HCT116 (cell line): ENCODE results near the gene SOX18.

Experiments
- CEBPB ChIP-seq: IDR thresholded peaks from 2 replicates; pipeline ENCODE4 v1.6.1; 2012; ENCODE audit warnings: low read depth
- EGR1 ChIP-seq: IDR thresholded peaks from 2 replicates; pipeline ENCODE4 v1.6.1; 2012; ENCODE audit warnings: low read depth
- EZH2 ChIP-seq: fragments of 200-600 bp; sonication (generic); IDR thresholded peaks from 2 replicates; pipeline ENCODE4 v1.6.1; 2017; ENCODE audit warnings: antibody characterized with exemption, mixed run types
- EZH2phosphoT487 ChIP-seq: fragments of 200-600 bp; IDR thresholded peaks from 2 replicates; pipeline ENCODE4 v1.6.1; 2018; ENCODE audit warnings: antibody characterized with exemption, borderline replicate concordance
- POLR2A ChIP-seq: IDR thresholded peaks from 2 replicates; pipeline ENCODE4 v1.7.0; 2011; ENCODE audit warnings: borderline replicate concordance; ENCODE audit not compliant: insufficient read depth, insufficient read length; ENCODE audit errors: extremely low read depth
- POLR2AphosphoS5 ChIP-seq: IDR thresholded peaks from 2 replicates; pipeline ENCODE4 v1.6.1; 2011; ENCODE audit warnings: mild to moderate bottlenecking, low read depth, low read length, moderate library complexity
- RAD21 ChIP-seq: IDR thresholded peaks from 2 replicates; pipeline ENCODE4 v1.6.1; 2012; ENCODE audit warnings: low read depth, mild to moderate bottlenecking
- TCF7L2 ChIP-seq: IDR thresholded peaks from 2 replicates; pipeline ENCODE4 v1.7.0; 2011; ENCODE audit warnings: borderline replicate concordance, inconsistent platforms; ENCODE audit not compliant: insufficient read depth, insufficient read length; ENCODE audit errors: extremely low read depth
- YY1 ChIP-seq: IDR thresholded peaks from 2 replicates; pipeline ENCODE4 v1.6.1; 2011; ENCODE audit warnings: low read length, low read depth, moderate library complexity, mild to moderate bottlenecking; ENCODE audit not compliant: insufficient replicate concordance; ENCODE audit errors: extremely low read depth
- TF ChIP-seq, protein P1 (sequence below), 3 experiments: fragments of 200-600 bp in 1 of 3; sonication (generic) in 1 of 3; IDR thresholded peaks in 2 of 3; conservative IDR thresholded peaks in 1 of 3; 2 replicates each; pipeline ENCODE4 v1.5.1; 2012 to 2017; ENCODE audit warnings: low read depth in 2 of 3, low read length in 2 of 3, antibody characterized with exemption in 1 of 3, borderline replicate concordance in 1 of 3, control low read depth in 1 of 3, mild to moderate bottlenecking in 1 of 3, mixed read lengths in 1 of 3, mixed run types in 1 of 3, moderate library complexity in 1 of 3; ENCODE audit not compliant: insufficient read depth in 1 of 3
- TF ChIP-seq, protein P2 (sequence below): IDR thresholded peaks from 2 replicates; pipeline ENCODE4 v1.6.1; 2012
- TF ChIP-seq, protein P3 (sequence below): IDR thresholded peaks from 2 replicates; pipeline ENCODE4 v1.6.1; 2011; ENCODE audit warnings: mild to moderate bottlenecking, low read length, moderate library complexity; ENCODE audit not compliant: insufficient replicate concordance; ENCODE audit errors: extremely low read depth

- TF ChIP-seq, protein P1, sequence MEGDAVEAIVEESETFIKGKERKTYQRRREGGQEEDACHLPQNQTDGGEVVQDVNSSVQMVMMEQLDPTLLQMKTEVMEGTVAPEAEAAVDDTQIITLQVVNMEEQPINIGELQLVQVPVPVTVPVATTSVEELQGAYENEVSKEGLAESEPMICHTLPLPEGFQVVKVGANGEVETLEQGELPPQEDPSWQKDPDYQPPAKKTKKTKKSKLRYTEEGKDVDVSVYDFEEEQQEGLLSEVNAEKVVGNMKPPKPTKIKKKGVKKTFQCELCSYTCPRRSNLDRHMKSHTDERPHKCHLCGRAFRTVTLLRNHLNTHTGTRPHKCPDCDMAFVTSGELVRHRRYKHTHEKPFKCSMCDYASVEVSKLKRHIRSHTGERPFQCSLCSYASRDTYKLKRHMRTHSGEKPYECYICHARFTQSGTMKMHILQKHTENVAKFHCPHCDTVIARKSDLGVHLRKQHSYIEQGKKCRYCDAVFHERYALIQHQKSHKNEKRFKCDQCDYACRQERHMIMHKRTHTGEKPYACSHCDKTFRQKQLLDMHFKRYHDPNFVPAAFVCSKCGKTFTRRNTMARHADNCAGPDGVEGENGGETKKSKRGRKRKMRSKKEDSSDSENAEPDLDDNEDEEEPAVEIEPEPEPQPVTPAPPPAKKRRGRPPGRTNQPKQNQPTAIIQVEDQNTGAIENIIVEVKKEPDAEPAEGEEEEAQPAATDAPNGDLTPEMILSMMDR (IDR thresholded peaks at IDR 0.05 in 2 of 3, conservative IDR thresholded peaks at IDR 0.05 in 1 of 3; ENCODE audit: borderline replicate concordance in 1 of 3, insufficient read depth in 1 of 3, low read depth in 2 of 3, low read length in 2 of 3), result no peak
- TF ChIP-seq EZH2 (no peak), POLR2A (no peak), TCF7L2 (no peak), EGR1 (no peak), POLR2AphosphoS5 (no peak), EZH2phosphoT487 (no peak), YY1 (no peak), CEBPB (no peak), RAD21 (no peak)
- TF ChIP-seq, protein P2, sequence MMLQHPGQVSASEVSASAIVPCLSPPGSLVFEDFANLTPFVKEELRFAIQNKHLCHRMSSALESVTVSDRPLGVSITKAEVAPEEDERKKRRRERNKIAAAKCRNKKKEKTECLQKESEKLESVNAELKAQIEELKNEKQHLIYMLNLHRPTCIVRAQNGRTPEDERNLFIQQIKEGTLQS, result no peak
- TF ChIP-seq, protein P3, sequence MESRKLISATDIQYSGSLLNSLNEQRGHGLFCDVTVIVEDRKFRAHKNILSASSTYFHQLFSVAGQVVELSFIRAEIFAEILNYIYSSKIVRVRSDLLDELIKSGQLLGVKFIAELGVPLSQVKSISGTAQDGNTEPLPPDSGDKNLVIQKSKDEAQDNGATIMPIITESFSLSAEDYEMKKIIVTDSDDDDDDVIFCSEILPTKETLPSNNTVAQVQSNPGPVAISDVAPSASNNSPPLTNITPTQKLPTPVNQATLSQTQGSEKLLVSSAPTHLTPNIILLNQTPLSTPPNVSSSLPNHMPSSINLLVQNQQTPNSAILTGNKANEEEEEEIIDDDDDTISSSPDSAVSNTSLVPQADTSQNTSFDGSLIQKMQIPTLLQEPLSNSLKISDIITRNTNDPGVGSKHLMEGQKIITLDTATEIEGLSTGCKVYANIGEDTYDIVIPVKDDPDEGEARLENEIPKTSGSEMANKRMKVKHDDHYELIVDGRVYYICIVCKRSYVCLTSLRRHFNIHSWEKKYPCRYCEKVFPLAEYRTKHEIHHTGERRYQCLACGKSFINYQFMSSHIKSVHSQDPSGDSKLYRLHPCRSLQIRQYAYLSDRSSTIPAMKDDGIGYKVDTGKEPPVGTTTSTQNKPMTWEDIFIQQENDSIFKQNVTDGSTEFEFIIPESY, result no peak
These were observed 15.9 kb upstream of the SOX18 start for GRCh38 chr20:64065062-64065973.
